ENCODE results near the gene GRIN2B. TPM values are rescaled to one million over a fixed set of nuclear protein-coding genes. Genes with fewer than 3 reads are reported as not detected.

The GRIN2B gene
- total RNA-seq, 2 experiments from 2014 or later, result not detected

GRCh38 chr12:13959131-13959723, 22.2 kb downstream of the GRIN2B start:
- POLR2A ChIA-PET, result no interaction called here
- CTCF ChIA-PET, result interaction anchor here (1.2 kb wide), 1 partner anchor 13 kb away, joined by 3 read pairs; no protein-coding TSS in a partner anchor

- ChIA-PET CTCF (no interaction called here), POLR2A (no interaction called here)
These were observed 23.8 kb downstream of the GRIN2B start for GRCh38 chr12:13957576-13957975.

GRCh38 chr12:13956060-13956590, 25.3 kb downstream of the GRIN2B start:
- CTCF ChIA-PET, result no interaction called here

GRCh38 chr12:13952096-13952495, 29.3 kb downstream of the GRIN2B start:
- CTCF ChIA-PET, result no interaction called here

More at GRCh38 chr12:13956060-13956590, 25.3 kb downstream of the GRIN2B start:
- POLR2A ChIA-PET, result no interaction called here

GRCh38 chr12:13950502-13950901, 30.9 kb downstream of the GRIN2B start:
- CTCF ChIA-PET, result no interaction called here
- POLR2A ChIA-PET, result no interaction called here

More at GRCh38 chr12:13952096-13952495, 29.3 kb downstream of the GRIN2B start:
- POLR2A ChIA-PET, result no interaction called here

GRCh38 chr12:13948621-13949020, 32.8 kb downstream of the GRIN2B start:
- CTCF ChIA-PET, result no interaction called here
- POLR2A ChIA-PET, result no interaction called here

GRCh38 chr12:13947276-13947946, 34.0 kb downstream of the GRIN2B start:
- ChIA-PET POLR2A (no interaction called here), CTCF (no interaction called here)

GRCh38 chr12:13945641-13946040, 35.8 kb downstream of the GRIN2B start:
- CTCF ChIA-PET, result no interaction called here
- POLR2A ChIA-PET, result no interaction called here

- ChIA-PET POLR2A (no interaction called here), CTCF (no interaction called here)
These were observed 36.2 kb downstream of the GRIN2B start for GRCh38 chr12:13945236-13945635.

GRCh38 chr12:13942826-13943225, 38.6 kb downstream of the GRIN2B start:
- CTCF ChIA-PET, result no interaction called here
- POLR2A ChIA-PET, result no interaction called here

- CTCF ChIA-PET, result no interaction called here
These were observed 39.8 kb downstream of the GRIN2B start for GRCh38 chr12:13941258-13942249.

GRCh38 chr12:13940335-13940865, 41.0 kb downstream of the GRIN2B start:
- ChIA-PET POLR2A (no interaction called here), CTCF (no interaction called here)

More at GRCh38 chr12:13941258-13942249, 39.8 kb downstream of the GRIN2B start:
- POLR2A ChIA-PET, result no interaction called here

- CTCF ChIA-PET, result no interaction called here
- POLR2A ChIA-PET, result no interaction called here
These were observed 43.7 kb downstream of the GRIN2B start for GRCh38 chr12:13937735-13938134.

- POLR2A ChIA-PET, result no interaction called here
- CTCF ChIA-PET, result no interaction called here
These were observed 46.2 kb downstream of the GRIN2B start for GRCh38 chr12:13935169-13935568.
